ENCODE measurements around the gene FGGY. TPM values are rescaled to one million over a fixed set of nuclear protein-coding genes. Genes with fewer than 3 reads are reported as not detected.

Gene FGGY
- total RNA-seq, 1 experiment from 2014 or later, result 14.6 TPM

GRCh38 chr1:59499943-59500569, 203.2 kb downstream of the FGGY start:
- DNase-seq, result no peak
- Mint-ChIP-seq H3K4me3 (no peak overlapping the region), H3K9me3 (peaks cover 0 to 2% of the 10 kb centered on the region in 2 experiments; a peak in 2 of 5 replicates), H3K4me1 (peaks cover 10 to 12% of the 10 kb centered on the region in 2 experiments; a peak in 3 of 4 replicates), H3K27me3 (ENCODE audit: low read depth) (no peaks in the 10 kb centered on the region), H3K27ac (no peak overlapping the region; a peak in 1 of 7 replicates), H3K36me3 (ENCODE audit: insufficient read depth in 1 of 3, low read depth in 3 of 3) (peaks cover 0 to 7% (median 0%) of the 10 kb centered on the region in 3 experiments; a peak in 2 of 7 replicates)
- no CpG with 5 or more reads among the region's 4 CpGs for WGBS (ENCODE audit: extremely low coverage, insufficient read length, low lambda C conversion rate)
- Histone ChIP-seq H3K79me1 (ENCODE audit: insufficient read depth, low read depth, low read length, poor library complexity, severe bottlenecking) (no peaks in the 10 kb centered on the region), H3K27me3 (ENCODE audit: insufficient read depth, low read length) (no peaks in the 10 kb centered on the region), H3K79me2 (ENCODE audit: insufficient read depth, low read length) (no peaks in the 10 kb centered on the region), H2BK15ac (ENCODE audit: low read depth, low read length) (no peak overlapping the region), H4K91ac (ENCODE audit: insufficient read length, low read depth, low read length) (no peak overlapping the region), H3K9ac (ENCODE audit: extremely low read depth, insufficient read length, low read length) (no peak overlapping the region), H3K4me2 (ENCODE audit: insufficient read depth, insufficient read length, low read length) (no peak overlapping the region), H3T11ph (ENCODE audit: low read length) (no peak overlapping the region), H2BK12ac (ENCODE audit: insufficient read length, low read depth, low read length) (no peak overlapping the region), H4K5ac (ENCODE audit: insufficient read length, low read depth, low read length) (no peak overlapping the region), H3K18ac (ENCODE audit: insufficient read length, low read depth, low read length) (no peak overlapping the region), H4K8ac (replicated peaks; ENCODE audit: insufficient read length, low read depth, low read length) (no peak overlapping the region), H3K27ac (ENCODE audit: insufficient read length, low read depth, low read length) (no peak overlapping the region), H3K9me3 (ENCODE audit: control insufficient read depth, low read depth, low read length) (no peaks in the 10 kb centered on the region), H3K23me2 (ENCODE audit: insufficient read length, low read depth, low read length, poor library complexity, severe bottlenecking) (no peaks in the 10 kb centered on the region), H2AFZ (ENCODE audit: low read length) (no peak overlapping the region), H2AK5ac (ENCODE audit: insufficient read length, low read length) (no peak overlapping the region), H3K4ac (ENCODE audit: low read depth, low read length) (no peak overlapping the region), H2BK5ac (ENCODE audit: insufficient read length, low read length) (no peak overlapping the region), H3K23ac (ENCODE audit: insufficient read length, low read depth, low read length) (no peak overlapping the region), H3K14ac (ENCODE audit: insufficient read depth, low read length) (no peak overlapping the region), H2BK120ac (ENCODE audit: low read depth, low read length, poor library complexity, severe bottlenecking) (no peak overlapping the region), H3K56ac (ENCODE audit: insufficient read length, low read depth, low read length) (no peak overlapping the region), H3K4me1 (ENCODE audit: insufficient read depth, low read length) (peaks cover 3% of the 10 kb centered on the region; the same call in 1 of the 2 replicates), H2BK20ac (ENCODE audit: low read depth, low read length, poor library complexity, severe bottlenecking) (no peak overlapping the region), H4K20me1 (ENCODE audit: control insufficient read depth, insufficient read depth, insufficient read length) (no peaks in the 10 kb centered on the region)
- TF ChIP-seq CTCF (conservative IDR thresholded peaks at IDR 0.05), result no peak
